ENCODE measurements around the gene TEDC2. TPM values are rescaled to one million over a fixed set of nuclear protein-coding genes. Genes with fewer than 3 reads are reported as not detected.

TEDC2 gene
- polyA plus RNA-seq, 2 of the 4 experiments (the other 2 are of a cell fraction): 9.5 to 22.6 TPM

DNA sequence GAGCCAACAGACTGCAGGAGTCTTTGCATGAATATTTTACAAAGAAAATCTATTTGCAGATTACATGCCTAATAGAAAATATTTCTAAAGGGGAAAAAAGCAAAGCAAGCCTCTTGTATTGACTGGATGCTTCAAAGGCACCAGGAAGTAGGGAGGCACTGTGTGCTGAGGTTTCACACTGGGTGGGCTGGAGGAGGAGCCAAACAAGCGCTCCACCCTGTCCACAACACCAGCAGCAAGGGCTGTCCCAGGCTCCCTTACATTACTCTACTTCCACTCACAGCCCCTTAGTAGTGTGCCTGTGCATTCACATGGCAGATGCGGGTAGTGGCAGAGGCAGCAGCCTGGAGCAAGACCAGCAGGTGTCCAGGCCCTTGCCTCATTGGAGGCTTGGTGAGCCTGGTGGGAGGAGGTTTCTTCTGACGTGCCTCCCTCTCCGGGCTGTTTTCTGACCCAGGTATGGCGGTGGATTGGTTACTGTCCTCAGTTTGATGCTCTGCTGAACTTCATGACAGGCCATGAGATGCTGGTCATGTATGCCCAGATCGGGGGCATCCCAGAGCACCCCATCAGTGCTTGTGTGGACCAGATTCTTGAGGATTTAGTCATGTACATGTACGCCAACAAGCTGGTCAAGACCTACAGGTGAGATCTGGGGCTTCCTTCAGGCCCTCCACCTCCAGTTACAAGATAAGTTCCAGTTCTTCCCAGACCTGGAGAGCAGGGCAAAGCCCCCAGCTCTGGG lies 37.6 kb upstream of the TEDC2 start:
- FAIRE-seq (no peak), ATAC-seq (peak; percentile 20 to 41; a peak in 3 of 6 replicates), DNase-seq (ENCODE audit: low read depth in 1 of 2, low spot score in 1 of 2) (no peak)
- Histone ChIP-seq H3K4me1 (no peaks in the 10 kb centered on the region), H3K4me3 (no peak overlapping the region), H3K4me2 (no peak overlapping the region), H3K9me3 (no peaks in the 10 kb centered on the region), H3K27ac (no peak overlapping the region)
- CTCF ChIA-PET: interaction anchor here (0.6 to 2.3 kb wide), 15 partner anchors 9 to 391 kb away, joined by 3 to 15 read pairs (median 4); no protein-coding TSS in a partner anchor
- POLR2A ChIA-PET: no interaction called here
- 78% methylated on average over 6 of the region's 7 CpGs for WGBS (ENCODE audit: missing lambda C conversion rate)
- no peak for TF ChIP-seq HDAC2 (IDR thresholded peaks at IDR 0.05)
- no peak for TF ChIP-seq MYC (IDR thresholded peaks at IDR 0.05; ENCODE audit: borderline replicate concordance, low read length)
- TF ChIP-seq CEBPB (IDR thresholded peaks at IDR 0.05): no peak
- TF ChIP-seq, protein P1, sequence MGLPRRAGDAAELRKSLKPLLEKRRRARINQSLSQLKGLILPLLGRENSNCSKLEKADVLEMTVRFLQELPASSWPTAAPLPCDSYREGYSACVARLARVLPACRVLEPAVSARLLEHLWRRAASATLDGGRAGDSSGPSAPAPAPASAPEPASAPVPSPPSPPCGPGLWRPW (IDR thresholded peaks at IDR 0.05): no peak
- TF ChIP-seq, protein P2, sequence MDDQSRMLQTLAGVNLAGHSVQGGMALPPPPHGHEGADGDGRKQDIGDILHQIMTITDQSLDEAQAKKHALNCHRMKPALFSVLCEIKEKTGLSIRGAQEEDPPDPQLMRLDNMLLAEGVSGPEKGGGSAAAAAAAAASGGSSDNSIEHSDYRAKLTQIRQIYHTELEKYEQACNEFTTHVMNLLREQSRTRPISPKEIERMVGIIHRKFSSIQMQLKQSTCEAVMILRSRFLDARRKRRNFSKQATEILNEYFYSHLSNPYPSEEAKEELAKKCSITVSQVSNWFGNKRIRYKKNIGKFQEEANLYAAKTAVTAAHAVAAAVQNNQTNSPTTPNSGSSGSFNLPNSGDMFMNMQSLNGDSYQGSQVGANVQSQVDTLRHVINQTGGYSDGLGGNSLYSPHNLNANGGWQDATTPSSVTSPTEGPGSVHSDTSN (IDR thresholded peaks at IDR 0.05): no peak
- TF ChIP-seq KDM5A (IDR thresholded peaks at IDR 0.05): no peak
- TF ChIP-seq RNF2 (IDR thresholded peaks at IDR 0.05; ENCODE audit: borderline replicate concordance, low read depth): no peak
- no peak for TF ChIP-seq CHD2 (IDR thresholded peaks at IDR 0.05; ENCODE audit: low read length, partially characterized antibody)
- TF ChIP-seq, protein P3, sequence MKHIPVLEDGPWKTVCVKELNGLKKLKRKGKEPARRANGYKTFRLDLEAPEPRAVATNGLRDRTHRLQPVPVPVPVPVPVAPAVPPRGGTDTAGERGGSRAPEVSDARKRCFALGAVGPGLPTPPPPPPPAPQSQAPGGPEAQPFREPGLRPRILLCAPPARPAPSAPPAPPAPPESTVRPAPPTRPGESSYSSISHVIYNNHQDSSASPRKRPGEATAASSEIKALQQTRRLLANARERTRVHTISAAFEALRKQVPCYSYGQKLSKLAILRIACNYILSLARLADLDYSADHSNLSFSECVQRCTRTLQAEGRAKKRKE (CRISPR knock-in tag; IDR thresholded peaks at IDR 0.05; ENCODE audit: low read depth): no peak
- TF ChIP-seq, protein P4, sequence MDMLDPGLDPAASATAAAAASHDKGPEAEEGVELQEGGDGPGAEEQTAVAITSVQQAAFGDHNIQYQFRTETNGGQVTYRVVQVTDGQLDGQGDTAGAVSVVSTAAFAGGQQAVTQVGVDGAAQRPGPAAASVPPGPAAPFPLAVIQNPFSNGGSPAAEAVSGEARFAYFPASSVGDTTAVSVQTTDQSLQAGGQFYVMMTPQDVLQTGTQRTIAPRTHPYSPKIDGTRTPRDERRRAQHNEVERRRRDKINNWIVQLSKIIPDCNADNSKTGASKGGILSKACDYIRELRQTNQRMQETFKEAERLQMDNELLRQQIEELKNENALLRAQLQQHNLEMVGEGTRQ (IDR thresholded peaks at IDR 0.05): no peak
- no peak for TF ChIP-seq EP300 (IDR thresholded peaks at IDR 0.05)
- TF ChIP-seq, protein P5, sequence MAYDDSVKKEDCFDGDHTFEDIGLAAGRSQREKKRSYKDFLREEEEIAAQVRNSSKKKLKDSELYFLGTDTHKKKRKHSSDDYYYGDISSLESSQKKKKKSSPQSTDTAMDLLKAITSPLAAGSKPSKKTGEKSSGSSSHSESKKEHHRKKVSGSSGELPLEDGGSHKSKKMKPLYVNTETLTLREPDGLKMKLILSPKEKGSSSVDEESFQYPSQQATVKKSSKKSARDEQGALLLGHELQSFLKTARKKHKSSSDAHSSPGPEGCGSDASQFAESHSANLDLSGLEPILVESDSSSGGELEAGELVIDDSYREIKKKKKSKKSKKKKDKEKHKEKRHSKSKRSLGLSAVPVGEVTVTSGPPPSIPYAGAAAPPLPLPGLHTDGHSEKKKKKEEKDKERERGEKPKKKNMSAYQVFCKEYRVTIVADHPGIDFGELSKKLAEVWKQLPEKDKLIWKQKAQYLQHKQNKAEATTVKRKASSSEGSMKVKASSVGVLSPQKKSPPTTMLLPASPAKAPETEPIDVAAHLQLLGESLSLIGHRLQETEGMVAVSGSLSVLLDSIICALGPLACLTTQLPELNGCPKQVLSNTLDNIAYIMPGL (CRISPR knock-in tag; IDR thresholded peaks at IDR 0.05; ENCODE audit: borderline replicate concordance): no peak
- TF ChIP-seq SREBF2 (IDR thresholded peaks at IDR 0.05): no peak
- TF ChIP-seq CBX2 (IDR thresholded peaks at IDR 0.05; ENCODE audit: borderline replicate concordance, low read depth): no peak
- no peak for TF ChIP-seq EHMT2 (IDR thresholded peaks at IDR 0.05; ENCODE audit: low read depth)

DNA sequence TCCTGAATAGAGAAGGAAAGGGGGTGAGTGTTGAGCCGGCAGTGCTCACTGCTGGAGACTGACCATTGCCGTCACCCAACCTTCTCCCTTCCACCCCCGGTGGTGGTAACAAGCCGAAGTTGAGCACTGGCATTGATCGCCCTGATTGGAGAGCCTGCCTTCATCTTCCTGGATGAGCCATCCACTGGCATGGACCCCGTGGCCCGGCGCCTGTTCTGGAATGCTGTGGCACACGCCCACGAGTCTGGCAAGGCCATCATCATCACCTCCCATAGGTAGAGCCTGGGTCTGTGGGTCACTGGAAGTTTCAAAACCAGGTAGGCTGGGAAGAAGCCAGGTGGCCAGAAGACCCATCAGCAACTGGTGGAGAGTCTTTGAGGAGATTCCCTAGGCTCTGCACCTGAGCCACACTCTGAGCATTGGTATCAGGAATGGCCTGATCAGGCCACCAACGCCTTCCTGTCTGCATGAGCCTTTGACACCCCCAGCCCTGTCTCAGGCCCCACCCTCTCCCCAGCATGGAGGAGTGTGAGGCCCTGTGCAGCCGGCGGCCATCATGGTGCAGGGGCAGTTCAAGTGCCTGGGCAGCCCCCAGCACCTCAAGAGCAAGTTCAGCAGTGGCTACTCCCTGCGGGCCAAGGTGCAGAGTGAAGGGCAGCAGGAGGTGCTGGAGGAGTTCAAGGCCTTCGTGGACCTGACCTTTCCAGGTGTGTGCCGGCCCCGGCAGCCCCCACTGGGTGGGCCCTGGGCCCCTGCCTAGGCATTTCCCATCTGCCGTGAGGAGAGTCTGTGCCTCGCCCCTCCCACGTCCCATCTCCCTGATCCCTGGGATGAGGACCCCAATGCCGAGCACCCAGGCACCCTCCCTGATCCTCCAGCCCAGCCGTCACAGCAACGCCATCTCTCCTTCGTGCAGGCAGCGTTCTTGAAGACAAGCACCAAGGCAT lies 35.6 kb upstream of the TEDC2 start:
- ChIA-PET POLR2A (no interaction called here), CTCF (interaction anchor here (0.6 to 2.3 kb wide), 10 partner anchors 13 to 164 kb away, joined by 3 to 15 read pairs (median 4); partner anchors contain the start of gene TEDC2)
- Histone ChIP-seq H3K27ac (no peak overlapping the region), H3K4me1 (0 out of 3 replicates have a peak, but pooled peaks cover 6% of the 10 kb centered on the region), H3K9me3 (no peaks in the 10 kb centered on the region), H3K4me3 (no peak overlapping the region), H3K4me2 (no peak overlapping the region)
- no peak for DNase-seq (ENCODE audit: low read depth in 1 of 2, low spot score in 1 of 2)
- 87% methylated on average over 22 of the region's 25 CpGs for WGBS (ENCODE audit: missing lambda C conversion rate)
- no peak for FAIRE-seq
- ATAC-seq: no peak
- TF ChIP-seq, protein P6, sequence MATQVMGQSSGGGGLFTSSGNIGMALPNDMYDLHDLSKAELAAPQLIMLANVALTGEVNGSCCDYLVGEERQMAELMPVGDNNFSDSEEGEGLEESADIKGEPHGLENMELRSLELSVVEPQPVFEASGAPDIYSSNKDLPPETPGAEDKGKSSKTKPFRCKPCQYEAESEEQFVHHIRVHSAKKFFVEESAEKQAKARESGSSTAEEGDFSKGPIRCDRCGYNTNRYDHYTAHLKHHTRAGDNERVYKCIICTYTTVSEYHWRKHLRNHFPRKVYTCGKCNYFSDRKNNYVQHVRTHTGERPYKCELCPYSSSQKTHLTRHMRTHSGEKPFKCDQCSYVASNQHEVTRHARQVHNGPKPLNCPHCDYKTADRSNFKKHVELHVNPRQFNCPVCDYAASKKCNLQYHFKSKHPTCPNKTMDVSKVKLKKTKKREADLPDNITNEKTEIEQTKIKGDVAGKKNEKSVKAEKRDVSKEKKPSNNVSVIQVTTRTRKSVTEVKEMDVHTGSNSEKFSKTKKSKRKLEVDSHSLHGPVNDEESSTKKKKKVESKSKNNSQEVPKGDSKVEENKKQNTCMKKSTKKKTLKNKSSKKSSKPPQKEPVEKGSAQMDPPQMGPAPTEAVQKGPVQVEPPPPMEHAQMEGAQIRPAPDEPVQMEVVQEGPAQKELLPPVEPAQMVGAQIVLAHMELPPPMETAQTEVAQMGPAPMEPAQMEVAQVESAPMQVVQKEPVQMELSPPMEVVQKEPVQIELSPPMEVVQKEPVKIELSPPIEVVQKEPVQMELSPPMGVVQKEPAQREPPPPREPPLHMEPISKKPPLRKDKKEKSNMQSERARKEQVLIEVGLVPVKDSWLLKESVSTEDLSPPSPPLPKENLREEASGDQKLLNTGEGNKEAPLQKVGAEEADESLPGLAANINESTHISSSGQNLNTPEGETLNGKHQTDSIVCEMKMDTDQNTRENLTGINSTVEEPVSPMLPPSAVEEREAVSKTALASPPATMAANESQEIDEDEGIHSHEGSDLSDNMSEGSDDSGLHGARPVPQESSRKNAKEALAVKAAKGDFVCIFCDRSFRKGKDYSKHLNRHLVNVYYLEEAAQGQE (IDR thresholded peaks at IDR 0.05): no peak
- no peak for TF ChIP-seq EHMT2 (IDR thresholded peaks at IDR 0.05; ENCODE audit: low read depth)
- TF ChIP-seq, protein P7, sequence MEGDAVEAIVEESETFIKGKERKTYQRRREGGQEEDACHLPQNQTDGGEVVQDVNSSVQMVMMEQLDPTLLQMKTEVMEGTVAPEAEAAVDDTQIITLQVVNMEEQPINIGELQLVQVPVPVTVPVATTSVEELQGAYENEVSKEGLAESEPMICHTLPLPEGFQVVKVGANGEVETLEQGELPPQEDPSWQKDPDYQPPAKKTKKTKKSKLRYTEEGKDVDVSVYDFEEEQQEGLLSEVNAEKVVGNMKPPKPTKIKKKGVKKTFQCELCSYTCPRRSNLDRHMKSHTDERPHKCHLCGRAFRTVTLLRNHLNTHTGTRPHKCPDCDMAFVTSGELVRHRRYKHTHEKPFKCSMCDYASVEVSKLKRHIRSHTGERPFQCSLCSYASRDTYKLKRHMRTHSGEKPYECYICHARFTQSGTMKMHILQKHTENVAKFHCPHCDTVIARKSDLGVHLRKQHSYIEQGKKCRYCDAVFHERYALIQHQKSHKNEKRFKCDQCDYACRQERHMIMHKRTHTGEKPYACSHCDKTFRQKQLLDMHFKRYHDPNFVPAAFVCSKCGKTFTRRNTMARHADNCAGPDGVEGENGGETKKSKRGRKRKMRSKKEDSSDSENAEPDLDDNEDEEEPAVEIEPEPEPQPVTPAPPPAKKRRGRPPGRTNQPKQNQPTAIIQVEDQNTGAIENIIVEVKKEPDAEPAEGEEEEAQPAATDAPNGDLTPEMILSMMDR (IDR thresholded peaks at IDR 0.05): no peak
- no peak for TF ChIP-seq RAD21 (conservative IDR thresholded peaks at IDR 0.05 in 1 of 2, IDR thresholded peaks at IDR 0.05 in 1 of 2)
- TF ChIP-seq HDAC2 (IDR thresholded peaks at IDR 0.05): no peak
- no peak for TF ChIP-seq SMC3 (IDR thresholded peaks at IDR 0.05)
- no peak for TF ChIP-seq POLR2A (IDR thresholded peaks at IDR 0.05; ENCODE audit: low read length)
- TF ChIP-seq ZSCAN20 (CRISPR knock-in tag; IDR thresholded peaks at IDR 0.05): no peak
- no peak for TF ChIP-seq SREBF2 (IDR thresholded peaks at IDR 0.05)
